Germinal center (tissue), 1 donor: ENCODE data around the gene CCDC27.

Experiments used
- DNase-seq: peaks from one replicate; pipeline ENCODE4 v3.0.0; 2012; ENCODE audit warnings: mixed read lengths, low spot score

CCDC27 gene

DNA sequence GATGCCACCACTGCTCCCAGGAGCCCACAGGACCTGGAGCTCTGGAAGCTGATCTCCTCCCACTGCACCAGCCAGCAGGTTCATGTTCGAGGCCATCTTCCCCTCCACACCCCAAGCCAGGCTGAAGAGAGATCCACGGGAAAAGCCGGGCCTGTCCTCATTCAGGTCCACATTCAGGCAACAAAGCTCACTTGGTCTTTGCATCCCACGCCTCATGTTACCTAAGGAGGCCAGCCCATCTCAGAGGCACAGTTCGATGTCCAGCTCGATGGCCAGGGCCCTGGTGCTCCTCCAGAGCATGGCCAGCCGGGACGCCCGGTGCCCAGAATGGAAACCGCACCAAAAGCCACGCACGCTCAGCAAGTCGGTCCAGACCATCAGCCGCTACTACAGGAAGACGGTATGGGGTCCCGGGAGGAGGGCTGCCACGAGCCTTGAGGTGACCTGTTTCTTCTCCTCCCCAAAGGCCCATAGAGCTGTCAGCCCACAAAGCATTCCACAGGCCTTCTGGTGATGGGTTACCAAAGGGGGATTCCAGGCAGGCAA lies at the start of gene CCDC27:
Gene CCDC27 (plus strand): TSS at position 51 of the 546 bp plus-strand sequence. CDS start 32 bp downstream, at position 83.
- no peak for DNase-seq

- no peak for DNase-seq
Measured at GRCh38 chr1:3702528-3702927, 49.7 kb upstream of the CCDC27 start.

- no peak for DNase-seq
Measured at GRCh38 chr1:3702990-3703728, 49.1 kb upstream of the CCDC27 start.

GRCh38 chr1:3703786-3704371 lies 48.4 kb upstream of the CCDC27 start:
- DNase-seq, result peak; percentile 22

DNA sequence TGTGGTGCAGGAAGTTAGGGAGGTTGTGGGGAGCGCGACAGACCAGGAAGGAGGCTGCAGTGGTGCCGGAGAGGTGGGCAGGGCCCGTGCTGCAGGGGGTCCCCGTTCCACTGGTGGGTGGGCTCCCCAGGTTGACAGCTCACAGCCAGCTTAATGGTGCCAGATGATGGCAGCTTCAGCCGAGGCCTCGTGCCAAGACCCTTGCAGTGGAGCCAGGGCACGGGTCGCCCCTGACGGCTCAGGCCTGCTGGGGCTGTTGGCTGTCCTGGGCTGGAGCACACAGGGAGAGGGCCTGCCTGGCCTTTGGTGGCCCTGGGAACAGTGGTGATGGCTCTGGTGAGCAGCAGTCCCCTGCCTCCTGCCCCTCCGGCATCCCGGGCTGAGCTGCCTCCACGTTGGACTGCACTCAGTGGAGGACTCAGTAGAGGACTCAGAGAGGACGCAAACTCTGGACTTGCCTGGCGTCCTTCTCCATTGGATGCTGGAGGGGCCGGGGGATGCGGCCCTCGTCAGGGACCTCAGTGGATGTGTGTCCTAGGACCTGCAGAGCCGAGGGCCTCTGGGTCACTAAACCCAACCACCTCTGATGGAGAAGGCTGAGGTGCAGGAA lies 46.8 kb upstream of the CCDC27 start:
- DNase-seq, result no peak

DNA sequence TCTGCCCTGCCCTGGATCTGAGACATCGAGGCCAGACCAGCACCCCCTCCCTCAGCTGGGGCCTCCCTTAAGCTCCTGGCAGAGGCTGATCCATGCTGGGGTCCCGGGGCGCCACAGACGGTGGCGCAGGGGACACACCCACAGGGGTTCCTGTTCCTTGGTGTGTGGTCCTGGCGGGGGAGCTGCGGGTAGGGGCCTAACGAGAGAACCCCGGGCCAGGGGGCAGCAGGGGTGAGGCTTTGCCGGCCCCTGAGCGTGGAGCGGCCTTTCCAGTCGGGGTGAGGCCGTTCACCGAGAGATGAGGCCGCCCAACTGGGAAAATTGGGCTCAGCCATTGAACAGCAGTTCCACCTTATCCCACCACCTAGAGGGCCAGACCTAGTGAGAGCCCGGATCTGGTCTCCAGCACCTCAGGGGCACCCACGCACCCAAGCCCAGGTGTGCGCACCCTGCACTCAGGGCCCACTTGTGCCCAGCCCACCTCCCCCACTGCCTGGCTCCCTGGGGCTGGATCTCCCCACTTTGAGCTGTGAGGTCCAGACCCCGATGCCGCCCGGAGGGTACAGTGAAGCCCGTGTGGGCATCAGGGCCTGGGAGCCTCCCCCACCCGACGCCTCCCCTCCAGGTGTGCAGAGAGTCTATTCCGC lies 45.5 kb upstream of the CCDC27 start:
- no peak for DNase-seq

- DNase-seq, result no peak
Measured at GRCh38 chr1:3707298-3707938, 44.8 kb upstream of the CCDC27 start.

DNA sequence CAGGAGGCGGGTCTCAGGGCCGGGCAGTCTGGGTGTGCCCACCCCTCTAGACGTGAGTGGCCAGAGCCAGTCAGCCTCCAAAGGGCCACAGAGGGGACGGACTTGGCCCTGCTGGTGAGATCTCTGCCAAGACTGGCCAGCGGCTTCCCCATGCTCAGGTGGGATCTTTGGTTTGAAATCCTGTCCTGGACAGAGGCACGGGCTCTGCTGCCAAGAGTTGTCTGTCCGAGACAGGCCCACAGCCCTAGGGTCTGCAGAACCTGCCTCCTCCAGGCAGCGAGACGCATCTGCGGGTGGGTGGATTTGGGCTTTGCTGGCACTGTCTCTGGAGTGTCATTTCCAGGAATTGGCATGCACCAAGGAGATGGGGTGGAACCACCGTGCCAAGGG lies 44.3 kb upstream of the CCDC27 start:
- no peak for DNase-seq

- no peak for DNase-seq
Measured at GRCh38 chr1:3708791-3709190, 43.5 kb upstream of the CCDC27 start.

GRCh38 chr1:3710251-3710650 lies 42.0 kb upstream of the CCDC27 start:
- DNase-seq, result no peak

- DNase-seq, result no peak
Measured at GRCh38 chr1:3711381-3711779, 40.9 kb upstream of the CCDC27 start.

- DNase-seq, result no peak
Measured at GRCh38 chr1:3711780-3712451, 40.3 kb upstream of the CCDC27 start.

DNA sequence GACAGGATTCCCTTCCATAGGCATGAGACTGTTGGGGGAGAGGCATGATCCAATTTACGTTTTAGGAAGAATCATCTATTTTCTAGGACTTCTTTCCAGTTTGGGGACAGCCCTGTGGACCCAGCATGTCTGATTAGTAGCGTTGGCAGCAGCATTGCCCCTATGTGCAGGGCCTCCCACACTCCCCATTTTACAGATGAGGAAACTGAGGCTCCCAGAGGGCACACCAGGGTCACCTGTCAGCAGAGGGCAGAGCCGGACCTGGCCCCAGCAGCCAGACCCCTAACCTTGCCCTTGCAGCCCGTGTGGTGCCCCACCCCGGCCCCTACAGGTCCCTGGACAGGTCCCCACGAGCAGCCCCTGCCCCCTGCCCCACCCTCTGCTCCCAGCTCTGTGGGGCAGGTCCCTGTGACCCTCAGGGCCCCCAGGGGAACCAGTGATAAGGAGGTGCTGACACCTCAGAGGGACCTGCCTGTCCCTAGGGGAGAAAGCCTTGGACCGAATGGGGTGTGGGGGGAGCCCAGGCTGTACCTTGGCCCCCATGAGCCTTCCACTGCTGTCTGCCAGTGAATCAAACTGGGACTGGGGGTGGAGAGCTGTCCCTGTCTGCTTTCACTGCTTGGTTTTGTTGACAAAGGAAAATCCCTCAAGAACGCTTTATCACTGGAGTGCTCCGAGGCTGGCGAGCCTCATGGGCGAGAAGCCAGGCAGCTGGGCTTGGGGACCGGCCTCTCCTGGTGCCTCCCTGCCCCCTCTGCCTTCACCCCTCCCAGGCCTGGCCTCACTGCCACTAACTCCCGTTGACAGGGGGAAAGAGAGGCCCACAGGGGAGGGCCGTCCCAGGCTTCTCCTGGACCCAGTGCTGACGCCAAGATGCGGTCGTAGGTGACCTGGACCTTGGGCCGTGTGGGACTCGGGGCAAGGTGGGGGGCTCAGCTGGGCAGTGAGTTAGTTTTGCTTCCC lies 39.4 kb upstream of the CCDC27 start:
- no peak for DNase-seq

DNA sequence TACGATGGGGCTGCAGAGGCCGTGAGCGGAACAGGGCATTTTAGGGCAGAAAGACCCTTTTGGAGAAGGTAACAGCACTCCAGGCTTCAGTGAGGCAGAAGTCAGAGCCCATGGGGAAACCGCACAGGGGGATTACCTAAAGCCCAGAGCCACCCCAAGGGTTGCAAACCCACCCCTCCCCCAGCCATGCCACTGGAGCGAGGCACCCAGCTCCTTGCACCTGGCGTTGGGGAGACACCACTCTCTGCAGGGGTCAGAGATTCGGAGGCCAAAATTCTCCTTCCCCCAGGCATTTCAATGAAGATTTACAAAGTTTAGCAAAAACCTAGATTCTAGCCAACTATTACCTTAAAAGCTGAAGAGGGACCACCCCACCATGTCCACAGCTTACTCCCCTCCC lies 38.4 kb upstream of the CCDC27 start:
- DNase-seq, result no peak

GRCh38 chr1:3714284-3714741 lies 37.9 kb upstream of the CCDC27 start:
- no peak for DNase-seq

DNA sequence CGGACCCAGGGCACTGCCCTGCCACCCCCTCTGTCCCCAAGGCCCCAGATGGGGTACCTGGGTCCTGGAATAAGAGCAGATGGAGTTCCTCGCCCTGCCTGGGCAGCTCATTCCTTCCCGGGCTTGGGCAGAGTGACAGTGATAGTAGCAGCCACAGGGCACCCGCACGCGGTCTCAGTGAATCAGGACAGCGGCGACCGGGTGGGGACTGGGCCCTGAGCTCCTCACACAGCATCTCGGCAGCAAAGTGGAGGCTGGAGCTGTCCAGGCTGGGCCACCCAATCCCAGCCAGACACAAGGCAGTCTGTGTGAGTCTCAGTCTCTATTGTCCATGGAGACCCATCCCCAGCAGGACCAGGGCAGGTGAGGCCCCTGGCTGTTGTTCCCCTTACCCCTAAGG lies 37.4 kb upstream of the CCDC27 start:
- no peak for DNase-seq

DNA sequence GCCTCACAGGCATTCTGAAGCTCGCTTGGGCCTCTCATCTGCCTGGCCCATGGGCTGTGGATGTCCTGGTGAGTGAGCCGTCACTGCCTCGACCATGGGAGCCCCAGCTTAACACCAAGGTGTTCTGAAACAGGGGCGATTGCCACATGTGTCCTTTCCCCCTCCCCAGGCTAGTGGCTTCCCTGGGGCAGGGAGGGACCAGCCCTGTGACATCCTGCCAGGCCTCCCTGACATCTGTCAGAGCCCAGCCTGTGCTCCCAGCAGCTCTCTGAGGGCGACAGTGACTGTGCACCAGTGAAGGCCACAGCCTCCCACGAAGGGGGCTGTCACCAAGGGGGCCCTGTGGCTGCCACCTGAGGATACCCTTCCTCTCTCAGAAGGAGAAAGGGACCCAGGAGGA lies 35.9 kb upstream of the CCDC27 start:
- DNase-seq, result no peak

GRCh38 chr1:3717041-3717714 lies 35.1 kb upstream of the CCDC27 start:
- DNase-seq, result no peak

DNA sequence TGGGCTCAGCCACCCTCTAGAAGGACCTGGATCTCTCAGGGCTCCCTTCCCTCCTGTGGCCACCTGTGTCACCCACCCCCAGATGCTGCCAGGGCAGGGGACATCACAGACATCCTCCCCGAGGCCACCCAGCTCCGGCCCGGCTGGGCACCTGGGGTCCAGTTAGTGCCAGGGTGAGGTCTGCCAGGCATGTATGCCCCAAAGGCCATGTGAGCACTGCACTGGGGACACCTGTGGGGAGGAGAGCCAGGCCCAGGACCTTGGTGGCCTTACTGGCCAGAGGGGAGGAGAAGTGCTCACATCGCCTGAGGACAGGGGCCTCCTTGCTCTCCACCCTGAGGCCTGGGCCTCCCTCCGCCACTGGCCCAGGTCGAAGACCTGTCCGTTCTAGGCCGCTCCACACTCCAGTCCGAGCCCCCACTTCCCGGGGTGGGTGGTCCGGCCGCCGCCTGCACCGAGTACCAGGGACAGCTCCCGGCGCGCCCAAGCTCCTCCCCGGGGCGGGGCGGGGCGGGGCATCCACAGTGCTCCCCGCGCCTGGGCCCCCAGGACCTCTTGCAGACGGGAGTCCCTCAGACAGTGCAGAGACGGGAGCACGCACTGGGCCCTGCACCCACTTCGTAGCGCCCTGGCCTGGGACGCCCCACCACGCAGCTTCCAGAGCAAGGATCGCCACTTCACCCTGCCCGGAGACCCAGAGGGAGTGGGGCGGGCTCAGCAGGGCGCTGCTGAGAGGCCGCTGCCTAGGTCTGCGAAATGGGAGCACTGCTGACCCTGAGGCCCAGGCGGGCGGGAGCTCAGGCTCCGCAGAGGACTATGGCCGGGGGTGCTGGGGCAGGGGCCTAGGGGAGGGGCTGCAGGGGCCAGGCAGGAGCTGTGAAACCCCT lies 34.3 kb upstream of the CCDC27 start:
- DNase-seq, result peak; percentile 83
